Endothelial cell of umbilical vein (primary cell): ENCODE data around the gene VMP1. TPM values are rescaled to one million over a fixed set of nuclear protein-coding genes. Genes with fewer than 3 reads are reported as not detected.

ENCODE experiments used
- BruUV-seq: library from RNA; stranded (reverse); fragments of 400-500 nt; replicated peaks from 2 replicates; lab custom pipeline; 2021; lab: Mats Ljungman, UMichigan
- CTCF ChIA-PET: fragments of 300-600, 350-600 bp; sonication (Branson Sonifier 250); formaldehyde crosslinking; loops from one replicate; lab custom pipeline; 2021; ENCODE audit warnings: antibody characterized with exemption, inconsistent platforms; lab: Charles Lee
- POLR2A ChIA-PET: fragments of 300-600, 350-600 bp; sonication (Branson Sonifier 250); formaldehyde crosslinking; loops from one replicate; lab custom pipeline; 2021; ENCODE audit warnings: antibody characterized with exemption, inconsistent platforms; lab: Charles Lee
- DNase-seq: peaks from one replicate; pipeline ENCODE4 v3.0.0-alpha.2; 2011; ENCODE audit warnings: low read depth, low spot score
- FAIRE-seq: peaks from 2 replicates; lab custom pipeline; 2011; peaks lifted over from hg19 to GRCh38; lab: Jason Lieb, UNC
- H2AFZ ChIP-seq: 2 replicates; pipeline ENCODE4 v1.6.0; 2012; ENCODE audit warnings: low read depth, low read length, control low read depth, inconsistent platforms
- H3K27ac ChIP-seq: 2 replicates; pipeline ENCODE4 v1.5.1; 2011; ENCODE audit warnings: low read depth, mild to moderate bottlenecking, control low read depth, low read length, moderate library complexity; ENCODE audit not compliant: insufficient read depth
- H3K27me3 ChIP-seq, 2 experiments: 2 replicates each; pipeline versions ENCODE4 v1.6.0 to v1.6.1; 2011; ENCODE audit warnings: low read length in 2 of 2, mixed read lengths in 1 of 2; ENCODE audit not compliant: control insufficient read depth in 2 of 2, insufficient read depth in 2 of 2
- H3K36me3 ChIP-seq, 2 experiments: 2 replicates in 1 of 2; 3 replicates in 1 of 2; pipeline ENCODE4 v1.5.1; 2011; ENCODE audit warnings: low read length in 2 of 2, mild to moderate bottlenecking in 1 of 2, moderate library complexity in 1 of 2; ENCODE audit not compliant: control insufficient read depth in 2 of 2, insufficient read depth in 2 of 2; ENCODE audit errors: extremely low read depth in 1 of 2
- H3K4me1 ChIP-seq: 3 replicates; pipeline ENCODE4 v1.5.1; 2011; ENCODE audit warnings: mild to moderate bottlenecking, low read length; ENCODE audit not compliant: control insufficient read depth, insufficient read depth; ENCODE audit errors: extremely low read depth
- H3K4me2 ChIP-seq: 2 replicates; pipeline ENCODE4 v1.6.1; 2011; ENCODE audit warnings: low read length, control low read depth, mixed read lengths; ENCODE audit not compliant: insufficient read depth
- H3K4me3 ChIP-seq, 3 experiments: fragments of 200-600 bp in 1 of 3; sonication (generic), shearing (Covaris generic) in 1 of 3; replicated peaks in 1 of 3; 2 replicates each; pipeline ENCODE4 v1.5.1; 2011 to 2016; ENCODE audit warnings: control low read depth in 3 of 3, low read length in 3 of 3, mild to moderate bottlenecking in 2 of 3, inconsistent platforms in 1 of 3, low read depth in 1 of 3, moderate library complexity in 1 of 3; ENCODE audit not compliant: insufficient read depth in 1 of 3
- H3K79me2 ChIP-seq: 2 replicates; pipeline ENCODE4 v1.6.0; 2012; ENCODE audit warnings: low read length, inconsistent platforms; ENCODE audit not compliant: control insufficient read depth, insufficient read depth
- H3K9ac ChIP-seq: replicated peaks from 2 replicates; pipeline ENCODE3; 2011; ENCODE audit warnings: low read length, control low read depth; ENCODE audit not compliant: insufficient read depth; ENCODE audit errors: extremely low read depth
- H3K9me1 ChIP-seq: replicated peaks from 3 replicates; pipeline ENCODE4 v1.6.0; 2011; ENCODE audit warnings: mild to moderate bottlenecking, low read length; ENCODE audit not compliant: control insufficient read depth, insufficient read depth; ENCODE audit errors: extremely low read depth
- H3K9me3 ChIP-seq: replicated peaks from 2 replicates; pipeline ENCODE4 v1.5.1; 2012; ENCODE audit warnings: low read length, inconsistent platforms; ENCODE audit not compliant: control insufficient read depth, insufficient read depth
- H4K20me1 ChIP-seq: replicated peaks from 2 replicates; pipeline ENCODE3; 2011; ENCODE audit warnings: mild to moderate bottlenecking, low read length; ENCODE audit not compliant: control insufficient read depth, insufficient read depth; ENCODE audit errors: extremely low read depth
- CTCF ChIP-seq, 2 donors: IDR thresholded peaks; 1 replicate in 1 of 2; 2 replicates in 1 of 2; pipeline ENCODE4 v1.5.1; 2011; ENCODE audit warnings: low read length in 2 of 2, mild to moderate bottlenecking in 2 of 2, moderate library complexity in 2 of 2, control low read depth in 1 of 2, inconsistent platforms in 1 of 2, low read depth in 1 of 2; ENCODE audit not compliant: insufficient read depth in 1 of 2; ENCODE audit errors: extremely low read depth in 1 of 2
- EZH2 ChIP-seq: IDR thresholded peaks from 2 replicates; pipeline ENCODE4 v1.6.1; 2012; ENCODE audit warnings: borderline replicate concordance, low read depth, mild to moderate bottlenecking, moderate library complexity, low read length, inconsistent platforms; ENCODE audit not compliant: severe bottlenecking
- FOS ChIP-seq: IDR thresholded peaks from 2 replicates; pipeline ENCODE4 v1.6.1; 2011; ENCODE audit warnings: mild to moderate bottlenecking, low read length, moderate library complexity, borderline replicate concordance; ENCODE audit not compliant: insufficient read depth
- GATA2 ChIP-seq: IDR thresholded peaks from 2 replicates; pipeline ENCODE4 v1.7.0; 2011; ENCODE audit warnings: low read depth, mild to moderate bottlenecking, moderate library complexity, mixed read lengths, low read length; ENCODE audit not compliant: insufficient read length, insufficient read depth
- JUN ChIP-seq: IDR thresholded peaks from 2 replicates; pipeline ENCODE4 v1.6.1; 2011; ENCODE audit warnings: borderline replicate concordance, low read depth; ENCODE audit not compliant: insufficient read length, insufficient read depth
- MAX ChIP-seq: IDR thresholded peaks from 2 replicates; pipeline ENCODE4 v1.6.1; 2011; ENCODE audit not compliant: insufficient read depth, insufficient read length
- MYC ChIP-seq: IDR thresholded peaks from one replicate; pipeline ENCODE4 v1.6.1; 2011; ENCODE audit warnings: mild to moderate bottlenecking, low read depth, low read length
- POLR2A ChIP-seq: IDR thresholded peaks from 2 replicates; pipeline ENCODE4 v1.6.1; 2012; ENCODE audit warnings: low read depth, mild to moderate bottlenecking, control low read depth, low read length
- POLR2AphosphoS5 ChIP-seq: IDR thresholded peaks from 2 replicates; pipeline ENCODE4 v1.6.1; 2012; ENCODE audit warnings: low read depth, mild to moderate bottlenecking, control low read depth, low read length, moderate library complexity; ENCODE audit not compliant: insufficient read depth
- dilution Hi-C: fragments of 300-500 bp; cut with MboI; formaldehyde crosslinking; loops from one replicate; pipeline ENCODE4 v1.15.0; 2019; ENCODE audit warnings: low sequenced_read_pairs; ENCODE audit not compliant: extremely low pct_ligation_motif_present
- intact Hi-C: fragments of 100-400 bp; cut with micrococcal nuclease; formaldehyde crosslinking; loops from one replicate; pipeline ENCODE4 v1.10.0; 2022
- polyA plus RNA-seq, 4 experiments: library from polyadenylated mRNA; depleted of rRNA in 3 of 4; stranded (reverse) in 3 of 4; unstranded in 1 of 4; fragments of >200 nt; gene quantifications; 2 replicates each; pipeline versions ENCODE4 v1.2.1 to v1.2.3, GENCODE V29; 2011 to 2012; ENCODE audit warnings: missing spikeins in 1 of 4
- total RNA-seq: library from RNA; stranded (reverse); gene quantifications from 2 replicates; pipeline ENCODE4 v1.2.3, GENCODE V29; 2021

The VMP1 gene
- total and polyA plus RNA-seq, 2 donors (not counting 3 experiments of a cell fraction or from before 2014, with no cell fraction given) = 138 to 270 TPM

GRCh38 chr17:59858167-59858816 is 150.8 kb downstream of the VMP1 start:
- Histone ChIP-seq H3K9me1 (no peaks in the 10 kb centered on the region), H3K27ac (no peak overlapping the region), H3K4me2 (no peak overlapping the region), H2AFZ (no peak overlapping the region), H3K79me2 (no peaks in the 10 kb centered on the region), H3K4me3 (no peak overlapping the region), H4K20me1 (no peaks in the 10 kb centered on the region), H3K9me3 (no peaks in the 10 kb centered on the region), H3K4me1 (peaks cover 20% of the 10 kb centered on the region), H3K9ac (no peak overlapping the region), H3K36me3 (no peaks in the 10 kb centered on the region), H3K27me3 (no peaks in the 10 kb centered on the region)
- dilution Hi-C loops (no loop called here), intact Hi-C loops (no loop called here)
- BruUV-seq = no TSS peak
- FAIRE-seq (no peak), DNase-seq (no peak)
- TF ChIP-seq MAX (no peak), FOS (no peak), JUN (no peak), MYC (no peak), POLR2A (no peak), POLR2AphosphoS5 (no peak), CTCF (IDR thresholded peaks at IDR 0.05; ENCODE audit: extremely low read depth in 1 of 2, insufficient read depth in 1 of 2, low read depth in 1 of 2, low read length in 2 of 2) (no peak), GATA2 (no peak), EZH2 (no peak)
- ChIA-PET POLR2A (interaction anchor here (0.8 to 1.4 kb wide), 3 partner anchors 12 to 108 kb away, joined by 4 to 7 read pairs (median 5); no protein-coding TSS in a partner anchor), CTCF (interaction anchor here (1.0 to 2.0 kb wide), 21 partner anchors 11 to 547 kb away, joined by 3 to 55 read pairs (median 9); partner anchors contain the start of genes PTRH2 and VMP1)
